PFSK-1 (cell line): ENCODE data around the gene HERC3.

Experiments
- SIN3A ChIP-seq: IDR thresholded peaks from 2 replicates; pipeline ENCODE4 v1.6.1; 2012; ENCODE audit warnings: mild to moderate bottlenecking, low read length, moderate library complexity, borderline replicate concordance; ENCODE audit not compliant: insufficient read depth
- TAF1 ChIP-seq: IDR thresholded peaks from 2 replicates; pipeline ENCODE4 v1.6.1; 2012; ENCODE audit warnings: low read length, control low read depth, borderline replicate concordance; ENCODE audit not compliant: insufficient read depth

DNA sequence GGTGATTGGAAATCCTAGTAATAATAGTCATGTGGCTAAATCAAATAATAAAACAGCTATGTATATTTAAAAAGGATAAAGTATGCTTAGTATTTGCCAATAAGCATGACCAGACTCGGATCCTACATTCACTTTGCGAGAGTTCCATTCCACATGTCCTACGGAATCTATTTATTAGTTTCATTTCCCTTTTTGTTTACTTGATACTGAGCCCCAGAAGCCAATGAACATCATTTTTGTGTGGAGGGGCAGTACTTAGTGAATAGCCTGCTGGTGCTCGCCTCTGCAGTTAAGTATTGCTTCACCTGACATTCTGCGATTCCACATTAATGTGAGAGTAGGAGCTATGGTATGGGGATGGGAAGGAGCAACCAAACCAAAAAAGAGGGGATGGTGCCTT is 163.9 kb downstream of the HERC3 start:
- TF ChIP-seq SIN3A (no peak), TAF1 (no peak)
